Activated naive CD4-positive, alpha-beta T cell treated with anti-CD3 and anti-CD28 coated beads, Interleukin-2, amount 50 U/mL, for 72 hours (primary cell): ENCODE measurements around the gene TGM6. TPM values are rescaled to one million over a fixed set of nuclear protein-coding genes. Genes with fewer than 3 reads are reported as not detected.
"Not testable (repeated sequence)": the region's sequence is repeated elsewhere in the genome, so short reads cannot be mapped to it uniquely, and the experiment has no call there.

Experiments
- ATAC-seq, 2 donors: fragments of 150-1000 bp; cut with Tn5 transposase; 2 replicates each; pipeline ENCODE4 v1.10.0; 2021; ENCODE audit warnings: mild to moderate bottlenecking in 2 of 2, moderate library complexity in 2 of 2
- DNase-seq, 2 donors: peaks; one replicate each; pipeline ENCODE4 v3.0.0; 2021 to 2022; ENCODE audit warnings: low spot score in 2 of 2
- H3K27ac Mint-ChIP-seq, 2 donors: one replicate each; pipeline ENCODE4 v1.8.0; 2022; ENCODE audit warnings: mild to moderate bottlenecking in 2 of 2, mixed read lengths in 2 of 2
- H3K36me3 Mint-ChIP-seq, 2 donors: one replicate each; pipeline ENCODE4 v1.8.0; 2022; ENCODE audit warnings: mixed read lengths in 2 of 2
- H3K9me3 Mint-ChIP-seq, 2 donors: one replicate each; pipeline ENCODE4 v1.8.0; 2022; ENCODE audit warnings: mixed read lengths in 2 of 2
- total RNA-seq, 2 donors: library from RNA; stranded (reverse); gene quantifications; one replicate each; pipeline ENCODE4 v1.2.3, GENCODE V29; 2022

TGM6 gene
- total RNA-seq, 2 donors from 2014 or later = not detected

DNA sequence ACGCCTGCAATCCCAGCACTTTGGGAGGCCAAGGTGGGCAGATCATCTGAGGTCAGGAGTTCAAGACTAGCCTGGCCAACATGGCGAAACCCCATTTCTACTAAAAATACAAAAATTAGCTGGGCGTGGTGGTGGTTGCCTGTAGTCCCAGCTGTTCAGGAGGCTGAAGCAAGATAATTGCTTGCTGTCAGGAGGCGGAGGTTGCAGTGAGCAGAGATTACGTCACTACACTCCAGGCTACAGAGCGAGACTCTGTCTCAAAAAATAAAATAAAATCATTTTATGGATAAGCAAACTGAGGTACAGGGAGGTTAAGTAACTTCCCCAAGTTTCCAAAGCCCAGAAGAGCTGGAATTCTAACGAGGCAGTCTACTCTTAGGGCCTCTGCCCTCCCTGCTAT, 26.7 kb downstream of the TGM6 start:
- not testable (repeated sequence) for H3K27ac Mint-ChIP-seq, ATAC-seq, H3K36me3 Mint-ChIP-seq, DNase-seq
- peaks cover 0 to 12% of the 10 kb centered on the region in 2 donors for H3K9me3 Mint-ChIP-seq

DNA sequence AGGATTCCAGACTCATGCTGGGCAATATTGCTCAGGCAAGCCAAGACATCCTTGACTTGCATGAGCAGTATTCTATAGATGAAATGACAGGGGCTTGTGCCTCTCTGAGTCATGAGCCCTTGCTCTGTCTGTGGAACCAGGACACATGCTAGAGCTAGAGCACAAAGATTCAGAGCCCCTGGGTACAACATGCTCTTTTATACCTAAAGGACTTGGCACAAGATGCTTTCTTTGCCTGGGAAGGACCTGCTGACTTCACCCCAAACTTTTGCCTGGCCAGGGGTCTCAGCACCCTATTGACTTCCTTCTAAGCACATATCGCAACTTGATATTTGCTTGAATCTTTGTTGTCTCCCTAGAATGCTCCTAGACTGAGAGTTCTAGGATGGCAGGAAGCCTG, 27.4 kb downstream of the TGM6 start:
- DNase-seq (no peak), ATAC-seq (no peak)
- Mint-ChIP-seq H3K27ac (no peak overlapping the region), H3K9me3 (peaks cover 0 to 12% of the 10 kb centered on the region in 2 donors), H3K36me3 (peaks cover 0 to 9% of the 10 kb centered on the region in 2 donors)

DNA sequence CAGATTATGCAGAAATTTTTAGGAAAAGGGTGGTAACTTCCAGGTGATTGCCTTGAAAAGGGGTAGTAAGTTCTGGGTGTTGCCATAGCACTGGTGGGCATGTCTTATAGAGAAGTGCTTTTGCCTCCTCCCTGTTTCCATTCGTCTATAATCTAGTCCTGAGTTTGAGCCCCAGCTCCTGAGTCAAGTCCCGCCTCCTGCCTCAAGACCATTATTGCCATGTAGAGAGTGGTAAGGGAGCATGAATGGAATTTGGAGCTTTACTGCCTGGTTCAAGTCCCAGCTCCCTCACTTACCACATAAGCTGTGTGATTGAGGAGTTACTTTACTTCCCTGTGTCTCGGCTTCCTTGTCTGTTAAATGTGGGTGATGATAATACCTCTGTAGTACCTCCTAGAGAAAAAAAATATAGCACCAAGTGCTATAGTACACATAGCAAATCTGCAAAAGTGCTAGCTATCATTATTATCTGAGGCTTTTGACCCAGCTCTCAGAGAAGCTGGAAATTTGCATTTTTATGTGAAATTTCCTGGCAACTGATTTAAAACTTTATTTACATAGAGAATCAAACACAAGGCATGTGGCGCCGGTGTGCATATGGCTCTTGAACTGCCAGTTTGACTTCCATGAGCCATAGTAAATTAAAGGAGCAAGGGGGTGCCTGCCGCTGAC, 36.0 kb downstream of the TGM6 start:
- ATAC-seq = no peak
- DNase-seq = no peak
- Mint-ChIP-seq H3K9me3 (no peaks in the 10 kb centered on the region), H3K36me3 (no peaks in the 10 kb centered on the region), H3K27ac (no peak overlapping the region)

- H3K27ac Mint-ChIP-seq = no peak overlapping the region
- no peaks in the 10 kb centered on the region for H3K9me3 Mint-ChIP-seq
- ATAC-seq = no peak
- no peaks in the 10 kb centered on the region for H3K36me3 Mint-ChIP-seq
- no peak for DNase-seq
These were observed 36.5 kb downstream of the TGM6 start for GRCh38 chr20:2417213-2417541.

GRCh38 chr20:2418388-2418787, 37.7 kb downstream of the TGM6 start:
- no peak for ATAC-seq
- no peaks in the 10 kb centered on the region for H3K36me3 Mint-ChIP-seq
- no peak overlapping the region for H3K27ac Mint-ChIP-seq
- no peak for DNase-seq
- H3K9me3 Mint-ChIP-seq = no peaks in the 10 kb centered on the region

- H3K36me3 Mint-ChIP-seq = no peaks in the 10 kb centered on the region
- no peak overlapping the region for H3K27ac Mint-ChIP-seq
- DNase-seq = no peak
- no peaks in the 10 kb centered on the region for H3K9me3 Mint-ChIP-seq
- ATAC-seq = no peak
These were observed 39.8 kb downstream of the TGM6 start for GRCh38 chr20:2420510-2420909.

- ATAC-seq (no peak), DNase-seq (no peak)
- H3K27ac Mint-ChIP-seq = no peak overlapping the region
- H3K36me3 Mint-ChIP-seq = no peaks in the 10 kb centered on the region
- no peaks in the 10 kb centered on the region for H3K9me3 Mint-ChIP-seq
These were observed 40.5 kb downstream of the TGM6 start for GRCh38 chr20:2421247-2421646.

DNA sequence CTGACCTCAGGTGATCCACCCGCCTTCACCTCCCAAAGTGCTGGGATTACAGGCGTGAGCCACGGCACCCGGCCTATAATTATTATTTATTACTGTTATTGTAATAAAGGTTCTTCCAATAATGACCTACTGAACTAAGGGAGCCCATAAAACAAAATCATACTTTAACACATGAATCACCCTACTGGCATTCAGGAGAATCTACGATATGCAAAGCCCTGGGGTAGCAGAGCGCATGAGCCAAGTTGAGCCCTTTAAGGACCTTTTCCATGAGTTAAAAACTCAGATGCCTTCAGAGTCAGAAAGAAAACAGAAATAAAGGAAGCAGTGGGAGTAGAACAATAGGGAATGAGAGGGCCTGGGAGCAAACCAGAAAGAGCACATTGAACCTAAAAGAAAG, 48.4 kb downstream of the TGM6 start:
- H3K9me3 Mint-ChIP-seq = no peaks in the 10 kb centered on the region
- DNase-seq (no peak), ATAC-seq (no peak)

DNA sequence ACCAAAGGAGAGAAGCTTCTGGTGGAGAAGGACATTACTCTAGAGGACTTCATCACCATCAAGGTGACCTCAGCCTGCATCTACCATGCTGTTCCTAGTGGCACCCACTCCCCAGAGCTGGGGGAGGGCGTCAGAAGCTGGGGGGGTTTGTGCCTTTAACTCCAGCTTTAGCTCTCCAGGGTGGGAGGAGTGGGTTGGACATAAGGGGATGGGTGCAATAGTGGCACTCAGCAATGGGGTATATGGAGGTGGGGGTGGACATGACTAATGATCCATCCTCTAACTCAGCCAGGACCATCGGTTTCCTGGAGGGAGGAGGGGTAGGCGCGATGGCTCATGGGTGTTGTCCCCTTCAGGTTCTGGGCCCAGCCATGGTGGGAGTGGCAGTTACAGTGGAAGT, 49.8 kb downstream of the TGM6 start:
- no peak overlapping the region for H3K27ac Mint-ChIP-seq
- H3K36me3 Mint-ChIP-seq = no peaks in the 10 kb centered on the region
- no peak for ATAC-seq

More for the DNA sequence above, 48.4 kb downstream of the TGM6 start:
- no peaks in the 10 kb centered on the region for H3K36me3 Mint-ChIP-seq
- H3K27ac Mint-ChIP-seq = no peak overlapping the region

GRCh38 chr20:2431185-2431584, 50.5 kb downstream of the TGM6 start:
- Mint-ChIP-seq H3K27ac (no peak overlapping the region), H3K9me3 (no peaks in the 10 kb centered on the region), H3K36me3 (no peaks in the 10 kb centered on the region)
- ATAC-seq (no peak), DNase-seq (no peak)

More for the DNA sequence above, 49.8 kb downstream of the TGM6 start:
- no peak for DNase-seq
- H3K9me3 Mint-ChIP-seq = no peaks in the 10 kb centered on the region

DNA sequence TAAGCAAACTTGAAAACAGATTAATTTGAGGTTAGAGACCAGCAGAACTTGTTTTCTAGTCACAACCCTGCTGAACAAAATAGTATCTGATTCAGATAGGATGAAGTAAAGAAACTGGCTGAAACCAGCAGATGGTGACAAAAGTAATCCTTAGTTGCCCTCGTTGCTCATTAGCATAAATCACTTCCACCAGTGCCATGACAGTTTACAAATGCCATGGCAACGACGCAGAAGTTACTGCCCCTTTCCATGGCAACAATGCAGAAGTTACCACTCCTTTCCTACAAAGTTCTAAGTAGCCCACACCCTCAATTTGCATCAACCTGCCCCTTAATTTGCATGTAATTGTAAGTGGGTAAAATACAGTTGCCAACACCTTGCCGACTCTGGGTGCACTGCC, 66.1 kb downstream of the TGM6 start:
- no peak for ATAC-seq
- no peak for DNase-seq
- no peaks in the 10 kb centered on the region for H3K9me3 Mint-ChIP-seq

DNA sequence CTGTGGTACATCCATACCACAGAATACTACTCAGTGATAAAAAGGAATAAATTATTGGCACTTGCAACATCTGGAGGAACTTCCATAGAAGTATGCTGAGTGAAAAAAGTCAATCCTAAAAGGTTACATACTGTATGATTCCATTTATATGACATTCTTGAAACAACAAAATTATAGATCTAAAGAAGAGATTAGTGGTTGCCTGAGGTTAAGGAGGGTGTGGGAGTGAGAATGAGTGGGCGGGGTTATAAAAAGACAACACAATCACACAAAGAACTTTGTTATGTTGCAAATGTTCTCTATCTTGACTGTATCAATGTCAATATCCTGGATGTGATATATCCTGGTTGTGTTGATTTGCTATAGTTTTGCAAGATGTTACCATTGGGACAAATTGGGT, 68.7 kb downstream of the TGM6 start:
- no peak overlapping the region for H3K27ac Mint-ChIP-seq
- ATAC-seq (no peak), DNase-seq (no peak)
- H3K9me3 Mint-ChIP-seq = no peaks in the 10 kb centered on the region
- H3K36me3 Mint-ChIP-seq = peaks cover 0 to 13% of the 10 kb centered on the region in 2 donors

More for the DNA sequence above, 66.1 kb downstream of the TGM6 start:
- Mint-ChIP-seq H3K36me3 (peaks cover 0 to 13% of the 10 kb centered on the region in 2 donors), H3K27ac (no peak overlapping the region)

GRCh38 chr20:2451422-2451821, 70.7 kb downstream of the TGM6 start:
- peaks cover 0 to 7% of the 10 kb centered on the region in 2 donors for H3K36me3 Mint-ChIP-seq
- H3K27ac Mint-ChIP-seq = peak overlapping the region in 1 of 2 donors; percentile 6
- DNase-seq (no peak), ATAC-seq (no peak)
- H3K9me3 Mint-ChIP-seq = no peaks in the 10 kb centered on the region

DNA sequence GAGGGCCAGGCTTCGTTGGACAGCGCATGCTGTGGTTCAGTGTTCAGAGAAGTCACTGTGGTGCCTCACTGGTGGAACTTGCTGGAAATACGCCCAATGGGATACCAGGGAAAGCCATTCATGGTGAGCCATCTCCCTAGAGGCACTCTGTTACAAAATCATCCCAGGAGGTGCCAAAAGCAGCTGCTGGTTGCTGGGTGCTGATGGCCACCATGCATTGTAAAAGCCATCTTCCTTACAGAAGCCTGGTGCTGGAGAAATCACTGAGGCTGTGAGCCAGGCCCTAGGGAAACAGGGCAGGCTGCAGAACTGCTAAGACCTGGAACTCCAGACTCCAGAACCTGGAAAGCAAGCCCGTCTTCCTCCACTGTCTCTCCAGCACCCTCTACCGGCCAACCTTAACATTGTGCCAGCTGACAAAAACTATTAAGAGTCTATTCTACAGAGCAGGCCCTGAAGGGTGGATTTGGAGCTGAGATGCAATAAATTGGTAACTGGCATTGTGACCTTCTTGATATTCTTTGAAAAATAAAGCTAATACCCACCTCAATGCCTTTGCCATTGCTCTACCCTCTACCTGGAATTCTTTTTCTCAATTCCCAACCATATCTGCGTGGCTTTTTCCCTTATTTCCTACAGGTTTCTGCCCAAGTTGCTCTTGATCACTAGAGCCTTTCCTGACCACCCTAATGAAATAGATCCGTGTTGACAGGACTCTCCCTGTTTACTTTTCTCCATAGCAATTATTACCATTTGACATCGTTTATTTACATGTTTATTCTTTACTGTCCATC, 71.4 kb downstream of the TGM6 start:
- DNase-seq (peak in 1 of 2 donors; percentile 78), ATAC-seq (peak; percentile 34 to 61)
- Mint-ChIP-seq H3K27ac (no peak overlapping the region), H3K36me3 (peaks cover 0 to 3% of the 10 kb centered on the region in 2 donors), H3K9me3 (no peaks in the 10 kb centered on the region)

GRCh38 chr20:2453792-2454191, 73.1 kb downstream of the TGM6 start:
- no peak overlapping the region for H3K27ac Mint-ChIP-seq
- no peaks in the 10 kb centered on the region for H3K36me3 Mint-ChIP-seq
- DNase-seq (no peak), ATAC-seq (no peak)
- H3K9me3 Mint-ChIP-seq = no peaks in the 10 kb centered on the region

DNA sequence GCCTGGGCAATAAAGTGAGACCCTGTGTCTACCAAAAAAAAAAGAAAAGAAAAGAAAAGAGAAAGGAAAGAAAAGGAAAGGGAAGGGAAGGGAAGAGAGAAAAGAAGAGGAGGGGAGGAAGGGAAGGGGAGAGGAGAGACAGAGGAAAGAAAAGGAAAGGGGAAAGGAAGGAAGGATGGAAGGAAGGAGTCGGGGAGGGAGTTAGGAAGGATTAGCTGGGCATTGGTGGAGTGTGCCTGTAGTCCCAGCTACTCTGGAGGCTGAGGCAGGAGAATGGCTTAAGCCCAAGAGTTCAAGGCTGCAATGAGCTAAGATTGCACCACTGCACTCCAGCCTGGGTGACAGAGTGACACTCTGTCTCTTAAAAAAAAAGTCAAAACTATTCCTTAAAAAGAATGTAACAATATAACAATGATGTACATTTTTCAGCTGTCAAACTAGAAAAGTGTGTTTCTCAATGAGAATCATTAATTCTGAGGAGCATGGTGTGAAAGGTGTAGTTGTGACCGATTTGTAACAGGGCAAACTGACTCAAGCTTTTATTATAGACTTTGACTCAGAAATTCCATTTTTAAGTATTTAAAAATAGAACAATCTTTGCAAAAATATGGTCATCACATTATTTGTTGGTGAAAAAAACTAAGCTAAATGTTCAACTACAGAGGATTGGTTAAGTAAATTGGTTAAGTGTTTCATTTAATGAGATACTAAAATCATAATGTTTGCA, 75.2 kb downstream of the TGM6 start:
- DNase-seq (no peak), ATAC-seq (no peak)
- H3K36me3 Mint-ChIP-seq = peaks cover 6 to 16% of the 10 kb centered on the region in 2 donors
- no peak overlapping the region for H3K27ac Mint-ChIP-seq
- H3K9me3 Mint-ChIP-seq = no peaks in the 10 kb centered on the region

DNA sequence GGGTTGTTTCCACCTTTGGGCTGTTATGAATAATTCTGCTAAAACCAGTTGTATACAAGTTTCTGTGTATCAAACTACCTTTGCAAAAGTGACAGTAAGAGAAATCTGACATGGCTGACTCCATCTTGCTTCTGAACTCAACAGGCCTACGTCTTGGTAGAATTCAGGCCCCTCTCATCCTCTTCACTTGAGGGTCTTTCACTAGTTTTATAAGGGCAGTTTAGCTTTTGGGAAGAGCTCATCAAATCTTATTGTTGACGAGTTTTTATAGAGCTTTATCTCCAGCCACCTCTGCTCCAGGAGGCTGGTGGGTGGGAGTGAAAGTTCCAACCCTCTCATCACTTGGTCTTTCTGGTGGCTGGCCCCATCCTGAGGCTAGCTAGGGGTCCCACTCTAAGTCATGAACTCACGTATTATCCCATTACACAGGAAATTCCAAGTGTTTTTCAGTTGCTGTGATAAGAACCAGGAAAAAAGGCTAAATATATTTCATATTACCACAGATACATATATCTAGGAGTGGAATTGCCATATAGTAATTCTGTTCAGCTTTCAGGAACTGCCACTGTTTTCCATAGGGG, 78.3 kb downstream of the TGM6 start:
- no peak overlapping the region for H3K27ac Mint-ChIP-seq
- DNase-seq = no peak
- ATAC-seq = no peak
- peaks cover 26 to 44% of the 10 kb centered on the region in 2 donors for H3K36me3 Mint-ChIP-seq
- no peaks in the 10 kb centered on the region for H3K9me3 Mint-ChIP-seq
